H9 (cell line): ENCODE measurements around the gene FASTKD1. TPM values are rescaled to one million over a fixed set of nuclear protein-coding genes. Genes with fewer than 3 reads are reported as not detected.

Source experiments
- DNase-seq: peaks from one replicate; pipeline ENCODE4 v3.0.0-alpha.2; 2017
- H2AFZ ChIP-seq: one replicate; pipeline ENCODE4 v1.6.1; 2013; ENCODE audit warnings: mild to moderate bottlenecking, low read length, control low read depth, moderate library complexity
- H2AK5ac ChIP-seq: 2 replicates; pipeline ENCODE4 v1.6.1; 2013; ENCODE audit warnings: low read length, control low read depth, mixed read lengths; ENCODE audit not compliant: insufficient read length
- H2BK120ac ChIP-seq: one replicate; pipeline ENCODE4 v1.6.1; 2013; ENCODE audit warnings: low read depth, mild to moderate bottlenecking, low read length, control low read depth, inconsistent platforms; ENCODE audit not compliant: poor library complexity, severe bottlenecking
- H2BK12ac ChIP-seq: 2 replicates; pipeline ENCODE4 v1.6.1; 2013; ENCODE audit warnings: low read length, control low read depth, mixed read lengths, low read depth; ENCODE audit not compliant: insufficient read length
- H2BK15ac ChIP-seq: 2 replicates; pipeline ENCODE4 v1.6.1; 2013; ENCODE audit warnings: low read depth, low read length, control low read depth
- H2BK20ac ChIP-seq: one replicate; pipeline ENCODE4 v1.6.1; 2013; ENCODE audit warnings: low read depth, mild to moderate bottlenecking, low read length, control low read depth, inconsistent platforms; ENCODE audit not compliant: poor library complexity, severe bottlenecking
- H2BK5ac ChIP-seq: 2 replicates; pipeline ENCODE4 v1.6.1; 2013; ENCODE audit warnings: low read length, control low read depth, mixed read lengths; ENCODE audit not compliant: insufficient read length
- H3K14ac ChIP-seq: 2 replicates; pipeline ENCODE4 v1.6.1; 2013; ENCODE audit warnings: low read length, control low read depth; ENCODE audit not compliant: insufficient read depth
- H3K18ac ChIP-seq: 2 replicates; pipeline ENCODE4 v1.6.1; 2013; ENCODE audit warnings: low read depth, mild to moderate bottlenecking, mixed read lengths, low read length, control low read depth; ENCODE audit not compliant: insufficient read length
- H3K23ac ChIP-seq: 2 replicates; pipeline ENCODE4 v1.6.1; 2013; ENCODE audit warnings: low read length, control low read depth, mixed read lengths, low read depth; ENCODE audit not compliant: insufficient read length
- H3K23me2 ChIP-seq: 2 replicates; pipeline ENCODE4 v1.6.1; 2013; ENCODE audit warnings: low read depth, mild to moderate bottlenecking, mixed read lengths, low read length, control low read depth; ENCODE audit not compliant: insufficient read length, poor library complexity, severe bottlenecking
- H3K27ac ChIP-seq: 2 replicates; pipeline ENCODE4 v1.5.1; 2013; ENCODE audit warnings: low read length, control low read depth, mixed read lengths, low read depth; ENCODE audit not compliant: insufficient read length
- H3K27me3 ChIP-seq: 2 replicates; pipeline ENCODE4 v1.6.1; 2013; ENCODE audit warnings: low read length, control low read depth, inconsistent platforms; ENCODE audit not compliant: insufficient read depth
- H3K4ac ChIP-seq: 2 replicates; pipeline ENCODE4 v1.6.1; 2013; ENCODE audit warnings: low read depth, mild to moderate bottlenecking, control low read depth, inconsistent platforms, low read length, moderate library complexity
- H3K4me1 ChIP-seq: 2 replicates; pipeline ENCODE4 v1.6.1; 2013; ENCODE audit warnings: low read length, control low read depth, inconsistent platforms; ENCODE audit not compliant: insufficient read depth
- H3K4me2 ChIP-seq: 2 replicates; pipeline ENCODE4 v1.6.1; 2013; ENCODE audit warnings: low read length, control low read depth, mixed read lengths; ENCODE audit not compliant: insufficient read length, insufficient read depth
- H3K56ac ChIP-seq: 2 replicates; pipeline ENCODE4 v1.6.1; 2013; ENCODE audit warnings: low read depth, mild to moderate bottlenecking, mixed read lengths, low read length, control low read depth; ENCODE audit not compliant: insufficient read length
- H3K79me1 ChIP-seq: 2 replicates; pipeline ENCODE4 v1.6.1; 2013; ENCODE audit warnings: low read depth, mild to moderate bottlenecking, moderate library complexity, low read length, control low read depth, inconsistent platforms; ENCODE audit not compliant: insufficient read depth, poor library complexity, severe bottlenecking
- H3K79me2 ChIP-seq: 2 replicates; pipeline ENCODE4 v1.6.1; 2013; ENCODE audit warnings: low read length, control low read depth, inconsistent platforms; ENCODE audit not compliant: insufficient read depth
- H3K9ac ChIP-seq: 2 replicates; pipeline ENCODE4 v1.6.1; 2013; ENCODE audit warnings: low read length, control low read depth, mixed read lengths; ENCODE audit not compliant: insufficient read length; ENCODE audit errors: extremely low read depth
- H3K9me3 ChIP-seq: one replicate; pipeline ENCODE4 v1.6.1; 2013; ENCODE audit warnings: low read depth, low read length, inconsistent platforms; ENCODE audit not compliant: control insufficient read depth
- H3T11ph ChIP-seq: one replicate; pipeline ENCODE4 v1.6.1; 2013; ENCODE audit warnings: mild to moderate bottlenecking, low read length, control low read depth, inconsistent platforms
- H4K20me1 ChIP-seq: one replicate; pipeline ENCODE4 v1.6.1; 2013; ENCODE audit not compliant: control insufficient read depth, insufficient read length, insufficient read depth
- H4K5ac ChIP-seq: 2 replicates; pipeline ENCODE4 v1.6.1; 2013; ENCODE audit warnings: low read depth, mild to moderate bottlenecking, mixed read lengths, low read length, control low read depth; ENCODE audit not compliant: insufficient read length
- H4K8ac ChIP-seq: replicated peaks from 2 replicates; pipeline ENCODE4 v1.6.1; 2013; ENCODE audit warnings: low read length, control low read depth, mixed read lengths, low read depth; ENCODE audit not compliant: insufficient read length
- H4K91ac ChIP-seq: 2 replicates; pipeline ENCODE4 v1.6.1; 2013; ENCODE audit warnings: low read depth, mild to moderate bottlenecking, moderate library complexity, mixed read lengths, low read length, control low read depth; ENCODE audit not compliant: insufficient read length
- H3K27ac Mint-ChIP-seq, 3 experiments: 2 replicates in 2 of 3; 3 replicates in 1 of 3; pipeline ENCODE4 v1.8.0; 2020 to 2021; ENCODE audit warnings: mixed read lengths in 3 of 3, mild to moderate bottlenecking in 1 of 3, moderate library complexity in 1 of 3
- H3K27me3 Mint-ChIP-seq: 2 replicates; pipeline ENCODE4 v1.8.0; 2021; ENCODE audit warnings: low read depth, mild to moderate bottlenecking, moderate library complexity, mixed read lengths
- H3K36me3 Mint-ChIP-seq, 3 experiments: 2 replicates in 2 of 3; 3 replicates in 1 of 3; pipeline ENCODE4 v1.8.0; 2020 to 2021; ENCODE audit warnings: low read depth in 3 of 3, mixed read lengths in 3 of 3; ENCODE audit not compliant: insufficient read depth in 1 of 3
- H3K4me1 Mint-ChIP-seq, 2 experiments: 2 replicates each; pipeline ENCODE4 v1.8.0; 2020; ENCODE audit warnings: mixed read lengths in 2 of 2
- H3K4me3 Mint-ChIP-seq, 2 experiments: 2 replicates in 1 of 2; 3 replicates in 1 of 2; pipeline ENCODE4 v1.8.0; 2020 to 2021; ENCODE audit warnings: mild to moderate bottlenecking in 2 of 2, mixed read lengths in 2 of 2, moderate library complexity in 1 of 2
- H3K9me3 Mint-ChIP-seq, 2 experiments: 2 replicates in 1 of 2; 3 replicates in 1 of 2; pipeline ENCODE4 v1.8.0; 2020; ENCODE audit warnings: mild to moderate bottlenecking in 2 of 2, mixed read lengths in 2 of 2, moderate library complexity in 1 of 2
- WGBS: extraction: QIAGEN DNeasy Blood & Tissue Kit; methylation state at CpG from one replicate; pipeline ENCODE4 v1.1.7; 2013; ENCODE audit warnings: missing lambda C conversion rate, low lambda C conversion rate, mixed read lengths; ENCODE audit not compliant: insufficient read length; ENCODE audit errors: extremely low coverage; 5-methylcytosine and 5-hydroxymethylcytosine counted together
- total RNA-seq: library from RNA; stranded (reverse); gene quantifications from 2 replicates; pipeline ENCODE4 v1.2.1, GENCODE V29; 2021
- TF ChIP-seq, protein P1 (sequence below): fragments of 200-600 bp; sonication (generic); conservative IDR thresholded peaks from 3 replicates; pipeline ENCODE4 v1.8.0; 2021; ENCODE audit warnings: antibody characterized with exemption, mild to moderate bottlenecking

The FASTKD1 gene
- total RNA-seq, 1 experiment from 2014 or later, result 47.6 TPM

DNA sequence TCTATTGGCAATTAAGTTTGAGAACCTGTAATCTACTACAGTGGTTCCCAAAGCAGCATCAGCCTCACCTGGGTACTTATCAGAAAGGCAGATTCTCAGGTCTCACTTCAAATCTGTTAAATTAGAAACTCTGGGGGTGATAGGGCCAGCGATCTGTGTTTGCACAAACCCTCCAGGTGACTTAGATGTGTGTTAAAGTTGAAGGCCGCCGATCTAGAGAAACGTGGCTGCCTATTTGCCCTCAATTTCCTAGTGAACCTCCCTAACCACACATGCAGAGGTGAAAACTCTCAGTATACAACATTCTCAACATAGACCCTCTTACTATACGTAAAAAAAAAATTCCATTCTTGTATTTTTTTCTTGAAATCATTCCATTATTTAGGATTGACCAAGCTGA, 50.0 kb downstream of the FASTKD1 start:
- Histone ChIP-seq H3K18ac (no peak overlapping the region), H3K4ac (no peak overlapping the region), H3K79me1 (no peaks in the 10 kb centered on the region), H2BK120ac (no peak overlapping the region), H2BK5ac (no peak overlapping the region), H3K27ac (no peak overlapping the region), H4K5ac (no peak overlapping the region), H2AK5ac (no peak overlapping the region), H2AFZ (no peak overlapping the region), H3K27me3 (no peaks in the 10 kb centered on the region), H3K4me1 (no peaks in the 10 kb centered on the region), H3K23me2 (no peaks in the 10 kb centered on the region), H3K9me3 (no peaks in the 10 kb centered on the region), H4K91ac (no peak overlapping the region), H3K23ac (no peak overlapping the region), H3K4me2 (no peak overlapping the region), H3K14ac (no peak overlapping the region), H3K56ac (no peak overlapping the region), H2BK15ac (no peak overlapping the region), H4K8ac (no peak overlapping the region), H2BK12ac (no peak overlapping the region), H4K20me1 (no peaks in the 10 kb centered on the region), H3K79me2 (no peaks in the 10 kb centered on the region), H3T11ph (no peak overlapping the region), H2BK20ac (no peak overlapping the region), H3K9ac (no peak overlapping the region)
- DNase-seq, result no peak
- H3K4me3 Mint-ChIP-seq, result no peak overlapping the region
- H3K36me3 Mint-ChIP-seq, result no peaks in the 10 kb centered on the region
- TF ChIP-seq, protein P1, sequence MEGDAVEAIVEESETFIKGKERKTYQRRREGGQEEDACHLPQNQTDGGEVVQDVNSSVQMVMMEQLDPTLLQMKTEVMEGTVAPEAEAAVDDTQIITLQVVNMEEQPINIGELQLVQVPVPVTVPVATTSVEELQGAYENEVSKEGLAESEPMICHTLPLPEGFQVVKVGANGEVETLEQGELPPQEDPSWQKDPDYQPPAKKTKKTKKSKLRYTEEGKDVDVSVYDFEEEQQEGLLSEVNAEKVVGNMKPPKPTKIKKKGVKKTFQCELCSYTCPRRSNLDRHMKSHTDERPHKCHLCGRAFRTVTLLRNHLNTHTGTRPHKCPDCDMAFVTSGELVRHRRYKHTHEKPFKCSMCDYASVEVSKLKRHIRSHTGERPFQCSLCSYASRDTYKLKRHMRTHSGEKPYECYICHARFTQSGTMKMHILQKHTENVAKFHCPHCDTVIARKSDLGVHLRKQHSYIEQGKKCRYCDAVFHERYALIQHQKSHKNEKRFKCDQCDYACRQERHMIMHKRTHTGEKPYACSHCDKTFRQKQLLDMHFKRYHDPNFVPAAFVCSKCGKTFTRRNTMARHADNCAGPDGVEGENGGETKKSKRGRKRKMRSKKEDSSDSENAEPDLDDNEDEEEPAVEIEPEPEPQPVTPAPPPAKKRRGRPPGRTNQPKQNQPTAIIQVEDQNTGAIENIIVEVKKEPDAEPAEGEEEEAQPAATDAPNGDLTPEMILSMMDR, result no peak
- WGBS, result no CpG with 5 or more reads among the region's 5 CpGs
- H3K4me1 Mint-ChIP-seq, result no peaks in the 10 kb centered on the region
- no peak overlapping the region for H3K27ac Mint-ChIP-seq
- H3K27me3 Mint-ChIP-seq, result no peaks in the 10 kb centered on the region
- no peaks in the 10 kb centered on the region for H3K9me3 Mint-ChIP-seq
